HG02970 (cell line): ENCODE results near the gene IFNA2.
A peak's percentile ranks its signal among the peaks of the same experiment; 100 is the strongest.
"Not testable (repeated sequence)": the region's sequence is repeated elsewhere in the genome, so short reads cannot be mapped to it uniquely, and the experiment has no call there.

ENCODE experiments used
- ATAC-seq: cut with Tn5 transposase; IDR thresholded peaks from one replicate; pipeline ENCODE4 v1.9.1; 2021; ENCODE audit warnings: mild to moderate bottlenecking, moderate library complexity, moderate number of reproducible peaks; ENCODE audit not compliant: unreplicated experiment, low FRiP score

IFNA2 gene

GRCh38 chr9:21385131-21385670 lies at the start of gene IFNA2:
TSS of gene IFNA2 (minus strand) at chr9:21385398. CDS start at chr9:21385329, 69 bp downstream.
- ATAC-seq = no peak

- ATAC-seq = not testable (repeated sequence)
Observed at GRCh38 chr9:21435015-21435383, 49.8 kb upstream of the IFNA2 start.

GRCh38 chr9:21434202-21435014 lies 49.2 kb upstream of the IFNA2 start:
- no peak for ATAC-seq

GRCh38 chr9:21432672-21433425 lies 47.7 kb upstream of the IFNA2 start:
- no peak for ATAC-seq

GRCh38 chr9:21429191-21429590 lies 44.0 kb upstream of the IFNA2 start:
- ATAC-seq = no peak

GRCh38 chr9:21428235-21428634 lies 43.0 kb upstream of the IFNA2 start:
- ATAC-seq = no peak

- no peak for ATAC-seq
Observed at GRCh38 chr9:21415493-21416267, 30.5 kb upstream of the IFNA2 start.

GRCh38 chr9:21414220-21414940 lies 29.2 kb upstream of the IFNA2 start:
- ATAC-seq = no peak

- no peak for ATAC-seq
Observed at GRCh38 chr9:21413624-21414023, 28.4 kb upstream of the IFNA2 start.

- no peak for ATAC-seq
Observed at GRCh38 chr9:21413151-21413550, 28.0 kb upstream of the IFNA2 start.

GRCh38 chr9:21412107-21412506 lies 26.9 kb upstream of the IFNA2 start:
- ATAC-seq = no peak

- no peak for ATAC-seq
Observed at GRCh38 chr9:21408817-21409216, 23.6 kb upstream of the IFNA2 start, which contains the start of gene IFNA8. TSS of gene IFNA8 (plus strand) at chr9:21409117. CDS start at chr9:21409177, 60 bp downstream.

- no peak for ATAC-seq
Observed at GRCh38 chr9:21404146-21404545, 18.9 kb upstream of the IFNA2 start.

GRCh38 chr9:21402386-21403251 lies 17.4 kb upstream of the IFNA2 start:
- ATAC-seq = no peak

- no peak for ATAC-seq
Observed at GRCh38 chr9:21399956-21400355, 14.8 kb upstream of the IFNA2 start.

GRCh38 chr9:21398955-21399489 lies 13.8 kb upstream of the IFNA2 start:
- ATAC-seq = no peak

GRCh38 chr9:21395778-21396717 lies 10.8 kb upstream of the IFNA2 start:
- peak; percentile 64 for ATAC-seq

GRCh38 chr9:21392270-21392669 lies 7.1 kb upstream of the IFNA2 start:
- ATAC-seq = no peak
